ENCODE data around the gene ANXA1.

ANXA1 gene

DNA sequence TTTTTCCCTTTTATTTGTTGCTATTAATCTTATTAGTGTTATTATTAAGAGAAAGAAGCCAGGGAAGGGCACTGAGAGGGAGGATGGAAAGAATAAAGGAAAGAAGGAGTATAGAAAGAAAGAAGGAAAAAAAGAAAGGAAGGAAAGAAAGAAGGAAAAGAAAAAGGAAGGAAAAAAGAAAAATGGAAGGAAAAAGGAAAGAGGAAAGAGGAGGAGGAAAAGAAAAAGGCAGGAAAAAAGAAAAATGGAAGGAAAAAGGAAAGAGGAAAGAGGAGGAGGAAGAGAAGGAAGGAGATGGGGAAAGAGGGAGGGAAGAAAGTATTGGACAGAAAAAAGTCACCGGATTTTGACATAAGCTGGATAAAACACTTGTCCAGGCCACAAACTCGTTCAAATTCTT is 47.8 kb downstream of the ANXA1 start:
- no peak overlapping the region for H3K4me3 ChIP-seq (ENCODE audit: low read length)
- no peak overlapping the region for H3K9ac ChIP-seq (ENCODE audit: low read length)
- H3K4me1 ChIP-seq (ENCODE audit: control insufficient read depth, low read depth, low read length), result peaks cover 10% of the 10 kb centered on the region
- no peaks in the 10 kb centered on the region for H3K9me3 ChIP-seq (ENCODE audit: control insufficient read depth, low read depth, low read length)
- no peak overlapping the region for H3K27ac ChIP-seq (ENCODE audit: low read length)
- no peaks in the 10 kb centered on the region for H3K27me3 ChIP-seq (ENCODE audit: control insufficient read depth, insufficient read depth, low read length)
- H3K36me3 ChIP-seq (ENCODE audit: control insufficient read depth, low read depth, low read length), result no peaks in the 10 kb centered on the region

DNA sequence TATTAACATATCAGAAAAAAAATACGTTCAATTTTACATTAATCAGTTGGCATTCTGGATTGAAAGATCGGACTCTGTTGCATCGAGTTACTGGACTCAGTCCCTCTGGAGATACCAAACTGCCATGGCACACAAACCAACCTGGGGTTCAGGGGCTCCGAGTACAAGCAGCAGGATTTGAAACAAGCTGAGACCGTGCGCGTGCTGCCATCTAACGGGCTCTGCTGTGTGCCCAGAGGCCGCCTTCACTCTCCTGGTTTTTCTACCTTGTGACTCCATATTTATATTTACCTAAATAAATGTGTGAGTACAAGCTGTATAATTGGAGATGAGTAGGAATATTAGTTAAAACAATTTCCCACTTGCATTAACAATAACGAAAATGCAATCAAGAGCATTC is 48.2 kb downstream of the ANXA1 start:
- Histone ChIP-seq H3K9ac (ENCODE audit: low read length) (no peak overlapping the region), H3K27me3 (ENCODE audit: control insufficient read depth, insufficient read depth, low read length) (no peaks in the 10 kb centered on the region), H3K36me3 (ENCODE audit: control insufficient read depth, low read depth, low read length) (no peaks in the 10 kb centered on the region), H3K27ac (ENCODE audit: low read length) (no peak overlapping the region), H3K4me3 (ENCODE audit: low read length) (no peak overlapping the region), H3K4me1 (ENCODE audit: control insufficient read depth, low read depth, low read length) (peaks cover 10% of the 10 kb centered on the region), H3K9me3 (ENCODE audit: control insufficient read depth, low read depth, low read length) (no peaks in the 10 kb centered on the region)

DNA sequence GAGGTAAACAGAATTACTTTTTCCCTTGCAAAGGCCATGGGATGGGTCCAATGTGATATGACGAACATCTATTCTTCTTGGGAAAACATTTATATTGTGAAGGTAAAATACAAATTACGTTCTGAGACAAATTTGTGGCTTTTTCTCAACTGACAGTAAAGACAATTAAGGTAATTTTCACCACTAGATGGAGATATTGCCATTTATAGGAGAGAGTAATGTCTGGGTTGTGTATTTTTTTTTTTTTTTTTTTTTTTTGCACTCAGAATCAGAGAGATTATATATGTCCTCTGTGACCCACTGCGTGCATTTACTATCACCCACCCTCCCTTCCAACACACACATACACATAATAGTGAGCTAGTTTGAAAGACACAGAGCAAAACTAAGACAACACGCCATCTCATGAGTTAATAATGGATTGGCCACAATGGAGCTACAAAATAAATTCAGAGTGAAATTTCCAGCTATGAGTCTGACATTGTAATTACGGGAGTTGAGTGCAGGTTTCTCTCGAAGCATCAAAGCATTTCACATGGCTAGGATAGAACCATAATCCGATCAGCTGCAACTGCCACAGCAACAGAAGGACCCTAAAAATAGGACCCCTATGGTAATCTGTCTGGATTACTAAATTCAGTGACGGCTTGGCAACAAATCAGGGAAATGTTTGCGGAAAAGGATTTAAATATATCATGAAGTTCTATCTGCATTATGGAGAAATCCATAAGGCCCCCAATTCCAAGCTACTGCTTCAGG is 49.2 kb downstream of the ANXA1 start:
- no peak overlapping the region for H3K27ac ChIP-seq (ENCODE audit: low read length)
- H3K9me3 ChIP-seq (ENCODE audit: control insufficient read depth, low read depth, low read length), result no peaks in the 10 kb centered on the region
- H3K4me1 ChIP-seq (ENCODE audit: control insufficient read depth, low read depth, low read length), result peaks cover 10% of the 10 kb centered on the region
- no peak overlapping the region for H3K9ac ChIP-seq (ENCODE audit: low read length)
- H3K27me3 ChIP-seq (ENCODE audit: control insufficient read depth, insufficient read depth, low read length), result no peaks in the 10 kb centered on the region
- no peaks in the 10 kb centered on the region for H3K36me3 ChIP-seq (ENCODE audit: control insufficient read depth, low read depth, low read length)
- H3K4me3 ChIP-seq (ENCODE audit: low read length), result no peak overlapping the region

DNA sequence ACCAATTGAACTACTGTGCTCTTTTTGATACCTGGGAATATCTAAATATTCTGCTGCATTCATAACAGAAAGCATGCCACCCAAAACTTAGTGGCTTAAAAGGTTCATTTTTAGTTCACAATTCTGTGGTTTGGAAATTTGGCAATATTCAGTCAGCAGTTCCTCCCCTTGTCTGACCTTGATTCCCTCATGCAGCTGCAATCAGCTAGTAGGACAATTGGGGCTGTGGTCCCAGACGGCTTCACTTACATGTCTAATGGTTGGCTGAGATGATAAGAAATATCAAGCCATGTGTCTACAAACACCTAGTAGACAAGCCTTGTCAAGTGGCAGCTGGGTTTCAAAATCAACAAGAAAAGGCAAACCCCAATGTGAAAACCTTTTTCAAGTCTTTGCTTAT is 51.3 kb downstream of the ANXA1 start:
- Histone ChIP-seq H3K27me3 (ENCODE audit: control insufficient read depth, insufficient read depth, low read length) (no peaks in the 10 kb centered on the region), H3K4me3 (ENCODE audit: low read length) (no peak overlapping the region)

DNA sequence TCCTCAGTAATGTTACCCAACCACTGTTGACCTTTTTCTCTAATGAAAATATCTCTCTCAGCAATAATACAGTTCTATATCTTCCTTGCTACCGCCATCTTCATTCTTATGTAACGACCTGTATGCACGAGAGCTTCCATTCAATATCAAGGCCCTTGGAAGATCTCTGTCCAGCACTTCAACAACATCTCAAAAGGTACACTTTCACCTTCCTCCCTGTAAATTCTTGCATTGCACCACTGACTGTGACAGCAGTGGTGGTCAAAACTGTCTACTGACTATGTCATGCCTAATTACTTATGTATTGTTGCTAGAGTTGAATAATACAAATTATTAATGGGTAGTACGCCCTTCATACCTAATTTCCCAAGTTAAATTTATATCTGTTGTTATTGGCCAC is 53.3 kb downstream of the ANXA1 start:
- no peaks in the 10 kb centered on the region for H3K9me3 ChIP-seq (ENCODE audit: control insufficient read depth, low read depth, low read length)
- no peaks in the 10 kb centered on the region for H3K36me3 ChIP-seq (ENCODE audit: control insufficient read depth, low read depth, low read length)
- H3K4me1 ChIP-seq (ENCODE audit: control insufficient read depth, low read depth, low read length), result peaks cover 10% of the 10 kb centered on the region
- H3K27me3 ChIP-seq (ENCODE audit: control insufficient read depth, insufficient read depth, low read length), result no peaks in the 10 kb centered on the region
- no peak overlapping the region for H3K9ac ChIP-seq (ENCODE audit: low read length)
- no peak overlapping the region for H3K4me3 ChIP-seq (ENCODE audit: low read length)
- H3K27ac ChIP-seq (ENCODE audit: low read length), result no peak overlapping the region

More for the DNA sequence above, 51.3 kb downstream of the ANXA1 start:
- H3K9ac ChIP-seq (ENCODE audit: low read length), result no peak overlapping the region
- no peaks in the 10 kb centered on the region for H3K36me3 ChIP-seq (ENCODE audit: control insufficient read depth, low read depth, low read length)
- peaks cover 10% of the 10 kb centered on the region for H3K4me1 ChIP-seq (ENCODE audit: control insufficient read depth, low read depth, low read length)
- H3K27ac ChIP-seq (ENCODE audit: low read length), result no peak overlapping the region
- no peaks in the 10 kb centered on the region for H3K9me3 ChIP-seq (ENCODE audit: control insufficient read depth, low read depth, low read length)

DNA sequence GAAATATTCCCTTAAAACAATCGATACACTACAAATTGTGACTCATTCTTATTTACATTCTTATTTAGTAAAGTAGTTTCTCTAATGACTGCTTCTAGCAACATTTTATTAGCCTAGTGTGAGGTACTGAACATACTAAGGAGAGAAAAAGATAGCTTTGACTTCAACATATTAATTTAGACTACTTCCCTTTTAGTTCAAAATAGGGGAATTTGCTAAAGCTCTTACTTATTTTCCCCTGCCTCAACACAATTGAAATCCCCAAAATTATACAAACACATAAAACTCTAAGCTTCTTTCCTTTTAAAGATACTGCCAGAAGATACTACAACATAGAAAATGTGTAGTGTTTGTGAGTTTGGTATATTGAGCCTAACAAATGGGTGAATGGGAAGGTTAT is 55.2 kb downstream of the ANXA1 start:
- no peak overlapping the region for H3K4me3 ChIP-seq (ENCODE audit: low read length)
- H3K27me3 ChIP-seq (ENCODE audit: control insufficient read depth, insufficient read depth, low read length), result no peaks in the 10 kb centered on the region
- no peak overlapping the region for H3K9ac ChIP-seq (ENCODE audit: low read length)
- H3K36me3 ChIP-seq (ENCODE audit: control insufficient read depth, low read depth, low read length), result no peaks in the 10 kb centered on the region
- no peaks in the 10 kb centered on the region for H3K9me3 ChIP-seq (ENCODE audit: control insufficient read depth, low read depth, low read length)
- no peaks in the 10 kb centered on the region for H3K4me1 ChIP-seq (ENCODE audit: control insufficient read depth, low read depth, low read length)
- no peak overlapping the region for H3K27ac ChIP-seq (ENCODE audit: low read length)

DNA sequence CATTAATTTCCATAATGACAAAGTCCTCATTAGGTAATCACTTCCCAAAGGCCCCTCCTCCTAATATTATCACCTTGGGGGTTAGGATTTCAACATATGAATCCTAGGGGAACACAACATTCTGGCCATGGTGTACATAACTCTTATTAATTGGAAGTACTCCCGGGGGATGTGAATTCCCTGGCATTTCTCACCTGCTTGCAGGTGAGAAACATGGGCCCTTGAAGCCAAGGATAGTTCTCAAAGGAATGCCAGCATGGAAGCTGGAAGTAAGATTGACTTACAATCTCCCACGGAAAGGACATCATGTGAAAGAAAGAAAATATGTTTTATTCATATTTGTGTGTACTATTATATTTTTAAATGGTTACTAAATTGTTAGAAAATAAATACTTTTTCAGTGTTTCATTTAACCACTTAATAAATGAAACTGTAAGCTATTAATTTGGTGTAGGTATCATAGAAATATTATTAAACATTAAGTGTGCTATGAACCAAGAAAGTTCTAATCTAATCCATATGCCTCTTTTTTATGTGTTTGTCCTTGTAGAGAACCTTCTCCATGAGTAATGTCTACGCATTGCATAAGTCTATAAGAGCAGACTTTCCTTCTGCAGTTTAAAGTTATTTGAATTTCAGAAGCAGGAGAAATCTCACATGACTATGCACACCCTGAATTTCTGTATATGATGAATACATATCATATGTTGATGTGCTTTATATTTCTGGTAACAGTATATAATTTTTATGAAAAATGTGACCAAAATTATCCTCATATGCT is 59.4 kb downstream of the ANXA1 start:
- Histone ChIP-seq H3K27ac (ENCODE audit: low read length) (no peak overlapping the region), H3K9me3 (ENCODE audit: control insufficient read depth, low read depth, low read length) (no peaks in the 10 kb centered on the region), H3K27me3 (ENCODE audit: control insufficient read depth, insufficient read depth, low read length) (no peaks in the 10 kb centered on the region), H3K36me3 (ENCODE audit: control insufficient read depth, low read depth, low read length) (no peaks in the 10 kb centered on the region), H3K9ac (ENCODE audit: low read length) (no peak overlapping the region), H3K4me1 (ENCODE audit: control insufficient read depth, low read depth, low read length) (peaks cover 20% of the 10 kb centered on the region), H3K4me3 (ENCODE audit: low read length) (no peak overlapping the region)

DNA sequence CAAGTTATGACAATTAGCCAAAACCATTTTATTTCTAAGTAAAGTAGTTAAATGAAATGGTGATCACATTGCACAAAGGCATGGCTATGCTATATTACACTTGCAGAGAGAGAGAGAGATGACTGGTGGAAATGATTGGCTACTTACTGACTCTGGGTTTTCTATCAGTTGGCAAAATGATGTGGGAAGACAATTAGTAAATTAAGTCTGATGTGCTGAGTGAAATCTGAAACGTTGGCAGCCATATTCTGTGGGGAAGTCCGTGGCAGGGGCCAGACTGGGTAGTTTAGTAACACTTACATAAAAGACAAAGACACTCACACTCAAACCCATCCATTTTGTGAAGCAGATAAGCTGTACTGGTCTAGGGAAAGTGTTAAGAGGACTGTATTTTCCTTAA is 61.6 kb downstream of the ANXA1 start:
- H3K4me1 ChIP-seq (ENCODE audit: control insufficient read depth, low read depth, low read length), result peaks cover 26% of the 10 kb centered on the region
- H3K36me3 ChIP-seq (ENCODE audit: control insufficient read depth, low read depth, low read length), result no peaks in the 10 kb centered on the region
- no peak overlapping the region for H3K9ac ChIP-seq (ENCODE audit: low read length)
- H3K27ac ChIP-seq (ENCODE audit: low read length), result no peak overlapping the region
- peaks cover 3% of the 10 kb centered on the region for H3K9me3 ChIP-seq (ENCODE audit: control insufficient read depth, low read depth, low read length)
- no peaks in the 10 kb centered on the region for H3K27me3 ChIP-seq (ENCODE audit: control insufficient read depth, insufficient read depth, low read length)
- no peak overlapping the region for H3K4me3 ChIP-seq (ENCODE audit: low read length)

DNA sequence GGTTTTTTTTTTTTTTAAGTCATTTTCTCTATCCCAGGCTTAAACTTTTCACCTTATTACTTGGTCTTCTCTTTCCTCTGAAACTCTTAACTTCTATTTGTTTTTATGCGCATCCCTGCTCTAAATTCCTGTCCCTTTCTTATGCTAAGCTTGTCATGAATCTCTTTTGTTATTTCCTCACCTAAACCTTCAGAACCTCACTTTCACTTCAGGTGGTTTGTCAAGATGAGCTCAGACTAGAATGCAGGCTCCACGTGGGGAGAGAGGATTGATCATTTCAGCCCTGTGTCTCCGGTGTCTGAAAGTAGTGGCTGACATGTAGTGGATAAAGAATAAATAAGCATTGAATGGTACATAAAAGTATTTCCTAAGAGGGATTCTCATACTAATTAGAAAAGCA is 63.6 kb downstream of the ANXA1 start:
- H3K9me3 ChIP-seq (ENCODE audit: control insufficient read depth, low read depth, low read length), result peaks cover 4% of the 10 kb centered on the region
- no peaks in the 10 kb centered on the region for H3K36me3 ChIP-seq (ENCODE audit: control insufficient read depth, low read depth, low read length)
- peak overlapping the region; percentile 79 for H3K27ac ChIP-seq (ENCODE audit: low read length)
- H3K4me1 ChIP-seq (ENCODE audit: control insufficient read depth, low read depth, low read length), result peaks cover 26% of the 10 kb centered on the region
- peak overlapping the region; percentile 24 for H3K4me3 ChIP-seq (ENCODE audit: low read length)
- H3K27me3 ChIP-seq (ENCODE audit: control insufficient read depth, insufficient read depth, low read length), result no peaks in the 10 kb centered on the region
- H3K9ac ChIP-seq (ENCODE audit: low read length), result peak overlapping the region; percentile 51

DNA sequence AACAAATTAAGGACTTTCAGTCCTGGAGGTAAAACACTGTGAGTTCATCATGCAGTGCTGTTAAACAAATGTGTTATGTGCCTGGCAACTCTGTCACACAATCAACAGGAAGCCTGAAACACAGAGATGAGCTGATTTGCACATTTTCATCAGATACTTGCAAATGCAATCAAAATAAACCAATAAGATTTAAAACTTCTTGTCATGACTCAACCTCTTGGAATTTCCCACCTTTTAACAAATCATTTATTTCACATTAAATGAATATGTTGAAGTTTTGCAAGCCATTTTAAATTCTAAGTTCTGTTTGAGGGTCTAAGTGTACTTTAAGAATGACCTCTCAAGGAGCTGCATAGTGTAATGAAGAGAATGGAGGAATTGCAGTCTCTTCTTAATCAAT is 64.4 kb downstream of the ANXA1 start:
- H3K27ac ChIP-seq (ENCODE audit: low read length), result peak overlapping the region; percentile 33
- no peaks in the 10 kb centered on the region for H3K36me3 ChIP-seq (ENCODE audit: control insufficient read depth, low read depth, low read length)
- H3K9ac ChIP-seq (ENCODE audit: low read length), result peak overlapping the region; percentile 45
- H3K4me1 ChIP-seq (ENCODE audit: control insufficient read depth, low read depth, low read length), result peaks cover 26% of the 10 kb centered on the region
- H3K27me3 ChIP-seq (ENCODE audit: control insufficient read depth, insufficient read depth, low read length), result no peaks in the 10 kb centered on the region
- peak overlapping the region; percentile 13 for H3K4me3 ChIP-seq (ENCODE audit: low read length)
- H3K9me3 ChIP-seq (ENCODE audit: control insufficient read depth, low read depth, low read length), result peaks cover 4% of the 10 kb centered on the region

Data from iPS-18a (cell line).